LNCaP clone FGC (cell line): ENCODE results near the gene SPEF2.
"Not testable (repeated sequence)": the region's sequence is repeated elsewhere in the genome, so short reads cannot be mapped to it uniquely, and the experiment has no call there.

ENCODE experiments used
- DNase-seq: peaks from one replicate; pipeline ENCODE4 v3.0.0-alpha.2; 2011; ENCODE audit warnings: low read depth
- H3K4me3 ChIP-seq: 2 replicates; pipeline ENCODE4 v1.5.1; 2011; ENCODE audit warnings: mild to moderate bottlenecking, low read depth, low read length, control low read depth
- TF ChIP-seq, protein P1 (sequence below): IDR thresholded peaks from 2 replicates; pipeline ENCODE4 v1.5.1; 2012; ENCODE audit warnings: mild to moderate bottlenecking; ENCODE audit not compliant: control insufficient read depth, insufficient read depth; ENCODE audit errors: extremely low read depth

SPEF2 gene

DNA sequence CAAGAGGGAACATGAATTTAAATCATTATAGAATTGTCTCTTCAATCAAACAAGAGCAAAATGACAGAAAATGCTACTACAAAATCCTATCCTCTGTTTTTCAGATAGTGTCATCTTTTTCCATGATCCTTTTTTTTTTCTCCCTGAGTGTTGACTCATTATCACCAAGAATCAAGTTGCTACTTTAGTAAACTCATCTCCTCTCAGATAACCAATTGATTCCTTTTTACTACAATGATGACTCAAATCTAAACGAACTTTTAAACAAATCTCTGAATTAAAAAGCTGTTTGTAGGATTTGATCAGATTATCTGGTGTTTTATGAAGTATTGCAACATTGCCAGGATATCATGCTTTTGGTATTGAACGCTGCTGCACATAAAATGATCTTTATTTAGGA lies 215.1 kb downstream of the SPEF2 start:
- no peak for DNase-seq
- H3K4me3 ChIP-seq, result no peak overlapping the region
- TF ChIP-seq, protein P1, sequence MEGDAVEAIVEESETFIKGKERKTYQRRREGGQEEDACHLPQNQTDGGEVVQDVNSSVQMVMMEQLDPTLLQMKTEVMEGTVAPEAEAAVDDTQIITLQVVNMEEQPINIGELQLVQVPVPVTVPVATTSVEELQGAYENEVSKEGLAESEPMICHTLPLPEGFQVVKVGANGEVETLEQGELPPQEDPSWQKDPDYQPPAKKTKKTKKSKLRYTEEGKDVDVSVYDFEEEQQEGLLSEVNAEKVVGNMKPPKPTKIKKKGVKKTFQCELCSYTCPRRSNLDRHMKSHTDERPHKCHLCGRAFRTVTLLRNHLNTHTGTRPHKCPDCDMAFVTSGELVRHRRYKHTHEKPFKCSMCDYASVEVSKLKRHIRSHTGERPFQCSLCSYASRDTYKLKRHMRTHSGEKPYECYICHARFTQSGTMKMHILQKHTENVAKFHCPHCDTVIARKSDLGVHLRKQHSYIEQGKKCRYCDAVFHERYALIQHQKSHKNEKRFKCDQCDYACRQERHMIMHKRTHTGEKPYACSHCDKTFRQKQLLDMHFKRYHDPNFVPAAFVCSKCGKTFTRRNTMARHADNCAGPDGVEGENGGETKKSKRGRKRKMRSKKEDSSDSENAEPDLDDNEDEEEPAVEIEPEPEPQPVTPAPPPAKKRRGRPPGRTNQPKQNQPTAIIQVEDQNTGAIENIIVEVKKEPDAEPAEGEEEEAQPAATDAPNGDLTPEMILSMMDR, result no peak

DNA sequence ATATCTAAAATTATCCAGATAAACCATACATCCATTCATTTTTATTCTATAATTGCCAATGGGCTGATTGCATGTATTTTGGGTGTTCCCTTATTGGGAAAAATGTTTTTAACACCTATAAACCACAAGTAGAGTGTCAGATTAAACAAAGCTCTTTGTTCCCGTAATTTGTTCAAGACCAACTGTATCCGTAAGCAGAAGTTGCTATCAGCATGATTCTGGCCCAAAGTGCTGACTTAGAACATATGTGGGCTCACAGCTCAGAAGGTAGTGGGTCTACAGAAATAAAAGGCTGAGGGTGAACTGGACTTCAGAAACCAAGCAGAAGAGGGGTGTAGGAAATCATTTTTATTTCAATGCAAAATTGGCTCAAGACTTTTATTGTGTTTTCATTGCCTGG lies 215.6 kb downstream of the SPEF2 start:
- H3K4me3 ChIP-seq, result no peak overlapping the region
- DNase-seq, result no peak
- TF ChIP-seq, protein P1, result no peak

DNA sequence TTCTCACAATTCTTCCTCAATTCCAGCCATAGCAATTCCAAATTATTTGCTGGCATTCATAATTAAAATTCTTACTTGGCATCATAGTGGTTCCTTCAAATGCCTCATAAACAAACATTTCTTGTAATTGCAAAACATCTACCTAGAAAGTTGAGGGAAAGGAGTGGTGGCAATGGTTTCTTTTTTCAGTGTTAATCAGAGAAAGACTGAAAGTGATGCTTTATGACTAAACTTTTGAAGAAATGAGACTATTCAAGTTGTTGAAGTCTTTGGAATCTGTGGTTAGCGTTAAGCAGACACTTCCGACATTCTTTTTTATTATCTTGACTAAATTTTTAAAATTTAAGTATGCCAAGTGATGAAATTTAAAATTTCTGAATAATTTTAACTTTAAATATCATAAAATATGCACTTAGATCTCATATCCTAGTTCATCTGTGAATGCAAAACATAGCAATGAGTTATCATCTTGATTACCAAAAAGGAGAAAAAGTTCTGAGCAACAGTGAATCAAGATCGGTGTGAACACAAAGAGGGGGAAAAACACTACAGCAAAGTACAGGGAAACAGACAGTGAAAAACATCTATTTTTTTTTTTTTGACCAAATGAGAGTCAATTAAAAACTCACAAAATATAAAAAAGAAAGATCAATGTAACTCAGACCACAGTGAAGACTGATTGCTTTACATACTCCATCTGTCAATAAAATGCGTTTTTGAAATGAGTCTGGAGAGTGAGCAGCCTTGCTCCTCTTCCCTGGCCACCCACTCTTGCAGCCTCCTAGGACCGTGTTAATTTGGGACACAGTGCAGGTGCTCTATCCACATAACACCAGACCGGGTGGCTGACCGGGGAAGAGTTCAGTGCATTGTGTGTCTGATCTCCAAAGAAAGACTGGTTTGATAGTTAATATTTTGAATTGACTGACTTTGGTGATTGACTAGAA lies 218.4 kb downstream of the SPEF2 start:
- no peak for DNase-seq
- TF ChIP-seq, protein P1, result no peak
- H3K4me3 ChIP-seq, result no peak overlapping the region

DNA sequence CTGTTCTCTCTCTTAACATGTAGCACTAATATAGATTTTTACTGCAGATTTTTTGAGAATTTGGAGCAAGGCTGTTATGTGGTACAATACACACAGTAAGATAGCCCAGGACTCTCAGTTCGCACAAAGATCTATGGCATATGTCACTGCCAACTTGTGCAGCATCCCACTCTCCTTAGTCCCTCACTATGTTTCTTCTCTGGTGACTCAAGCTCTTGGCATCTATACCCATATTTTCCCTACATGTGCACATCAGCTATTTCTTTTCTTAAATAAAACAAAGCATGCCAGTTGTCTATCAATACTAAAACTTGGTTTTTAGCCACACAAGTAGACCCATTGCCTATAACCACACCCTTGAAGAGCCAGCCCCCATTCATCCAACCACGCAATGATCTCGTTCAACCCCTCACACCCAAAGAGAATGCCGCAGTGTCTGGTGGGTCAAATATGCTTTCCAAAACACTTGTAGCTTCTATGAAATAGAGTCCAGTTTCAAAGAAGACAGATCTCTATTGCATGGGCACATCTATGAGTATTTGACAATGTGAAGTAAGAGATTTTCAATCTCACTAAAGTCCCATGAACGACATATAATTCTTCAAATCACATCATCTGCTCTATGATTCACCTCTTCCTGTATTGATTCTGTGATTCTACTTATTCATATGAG lies 220.8 kb downstream of the SPEF2 start:
- DNase-seq, result no peak

DNA sequence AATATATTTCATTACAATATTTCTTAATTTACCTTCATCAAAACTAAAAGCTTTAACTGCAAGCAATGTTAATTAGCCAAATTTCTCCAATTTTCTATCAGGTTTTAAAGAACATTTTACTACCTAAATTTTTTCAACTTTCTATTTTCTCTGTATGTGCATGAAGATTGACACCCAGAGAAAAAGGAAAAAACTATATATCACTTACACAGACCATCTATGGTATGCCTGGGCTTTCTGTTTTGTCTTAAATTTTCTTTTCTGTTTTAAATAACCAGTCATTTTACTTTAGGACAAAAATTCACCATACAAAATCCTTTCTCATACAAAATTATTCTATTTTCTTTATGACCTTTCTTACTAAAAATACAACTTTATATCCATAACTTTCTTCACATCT lies 225.2 kb downstream of the SPEF2 start:
- TF ChIP-seq, protein P1, result no peak
- no peak for DNase-seq
- H3K4me3 ChIP-seq, result no peak overlapping the region

More for the DNA sequence above, 220.8 kb downstream of the SPEF2 start:
- no peak overlapping the region for H3K4me3 ChIP-seq
- TF ChIP-seq, protein P1, result no peak

DNA sequence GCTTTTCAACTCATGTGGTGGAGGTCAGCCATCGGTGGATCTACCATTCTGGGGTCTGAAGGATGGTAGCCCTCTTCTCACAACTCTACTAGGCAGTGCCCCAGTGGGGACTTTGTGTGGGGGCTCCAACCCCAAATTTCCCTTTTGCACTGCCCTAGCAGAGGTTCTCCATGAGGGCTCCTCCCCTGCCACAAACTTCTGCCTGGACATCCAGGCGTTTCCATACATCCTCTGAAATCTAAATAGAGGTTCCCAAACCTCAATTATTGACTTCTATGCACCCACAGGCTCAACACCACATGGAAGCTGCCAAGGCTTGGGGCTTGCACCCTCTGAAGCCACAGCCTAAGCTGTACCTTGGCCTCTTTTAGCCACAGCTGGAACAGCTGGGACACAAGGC lies 227.8 kb downstream of the SPEF2 start:
- H3K4me3 ChIP-seq, DNase-seq: not testable (repeated sequence)

DNA sequence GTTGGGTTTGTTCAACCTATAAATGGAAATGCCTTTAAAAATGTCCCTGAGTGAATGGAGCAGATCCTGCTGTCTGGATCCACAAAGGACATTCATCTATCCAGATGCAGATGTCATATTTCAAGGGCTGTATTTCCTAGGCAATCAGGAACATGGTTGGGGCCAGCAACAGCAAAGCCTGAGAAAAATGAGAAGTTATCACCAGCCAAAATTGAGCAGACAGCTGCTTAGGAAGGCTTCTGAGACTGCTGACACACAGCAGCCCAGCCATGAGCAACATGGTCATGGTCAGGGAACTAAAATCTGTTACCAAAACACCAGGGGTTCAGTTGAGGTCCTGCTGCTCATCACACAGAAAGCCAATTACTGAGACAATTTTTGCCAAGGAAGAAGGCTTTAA lies 229.8 kb downstream of the SPEF2 start:
- DNase-seq, result no peak
- H3K4me3 ChIP-seq, result no peak overlapping the region
- TF ChIP-seq, protein P1, result no peak
